Measurements from ENCODE around the gene STING1.
"Not testable (repeated sequence)": the region's sequence is repeated elsewhere in the genome, so short reads cannot be mapped to it uniquely, and the experiment has no call there.

Gene STING1

GRCh38 chr5:139482050-139482889 is at the start of gene STING1:
STING1 (minus strand) TSS chr5:139482758; CDS start chr5:139481704, 1,054 bp downstream.
- DNase-seq, result peak; percentile 87

GRCh38 chr5:139531772-139532169 is 49.2 kb upstream of the STING1 start:
- DNase-seq, result no peak

GRCh38 chr5:139530079-139530478 is 47.5 kb upstream of the STING1 start:
- DNase-seq, result not testable (repeated sequence)

GRCh38 chr5:139528695-139529094 is 46.1 kb upstream of the STING1 start:
- DNase-seq, result not testable (repeated sequence)

GRCh38 chr5:139527896-139528467 is 45.4 kb upstream of the STING1 start:
- DNase-seq, result not testable (repeated sequence)

- not testable (repeated sequence) for DNase-seq
Observed at GRCh38 chr5:139527090-139527470, 44.5 kb upstream of the STING1 start.

GRCh38 chr5:139526309-139527089 is 43.9 kb upstream of the STING1 start:
- not testable (repeated sequence) for DNase-seq

- DNase-seq, result not testable (repeated sequence)
Observed at GRCh38 chr5:139525586-139526308, 43.2 kb upstream of the STING1 start.

- no peak for DNase-seq
Observed at GRCh38 chr5:139524940-139525585, 42.5 kb upstream of the STING1 start.

- no peak for DNase-seq
Observed at GRCh38 chr5:139524446-139524845, 41.9 kb upstream of the STING1 start.

GRCh38 chr5:139523635-139524445 is 41.3 kb upstream of the STING1 start:
- DNase-seq, result no peak

- DNase-seq, result peak; percentile 66
Observed at GRCh38 chr5:139517683-139518564, 35.4 kb upstream of the STING1 start.

- no peak for DNase-seq
Observed at GRCh38 chr5:139514486-139514856, 31.9 kb upstream of the STING1 start.

GRCh38 chr5:139513852-139514485 is 31.4 kb upstream of the STING1 start:
- no peak for DNase-seq

- DNase-seq, result peak; percentile 54
Observed at GRCh38 chr5:139513434-139513833, 30.9 kb upstream of the STING1 start.

- DNase-seq, result no peak
Observed at GRCh38 chr5:139512786-139513390, 30.3 kb upstream of the STING1 start.

GRCh38 chr5:139504722-139505121 is 22.2 kb upstream of the STING1 start:
- not testable (repeated sequence) for DNase-seq

GRCh38 chr5:139503879-139504278 is 21.3 kb upstream of the STING1 start:
- DNase-seq, result not testable (repeated sequence)

Measured in amniotic stem cell (primary cell).